ENCODE data around the gene CAPNS1. TPM values are rescaled to one million over a fixed set of nuclear protein-coding genes. Genes with fewer than 3 reads are reported as not detected.

The CAPNS1 gene
- 326 and 335 TPM in 2 replicates for total RNA-seq

DNA sequence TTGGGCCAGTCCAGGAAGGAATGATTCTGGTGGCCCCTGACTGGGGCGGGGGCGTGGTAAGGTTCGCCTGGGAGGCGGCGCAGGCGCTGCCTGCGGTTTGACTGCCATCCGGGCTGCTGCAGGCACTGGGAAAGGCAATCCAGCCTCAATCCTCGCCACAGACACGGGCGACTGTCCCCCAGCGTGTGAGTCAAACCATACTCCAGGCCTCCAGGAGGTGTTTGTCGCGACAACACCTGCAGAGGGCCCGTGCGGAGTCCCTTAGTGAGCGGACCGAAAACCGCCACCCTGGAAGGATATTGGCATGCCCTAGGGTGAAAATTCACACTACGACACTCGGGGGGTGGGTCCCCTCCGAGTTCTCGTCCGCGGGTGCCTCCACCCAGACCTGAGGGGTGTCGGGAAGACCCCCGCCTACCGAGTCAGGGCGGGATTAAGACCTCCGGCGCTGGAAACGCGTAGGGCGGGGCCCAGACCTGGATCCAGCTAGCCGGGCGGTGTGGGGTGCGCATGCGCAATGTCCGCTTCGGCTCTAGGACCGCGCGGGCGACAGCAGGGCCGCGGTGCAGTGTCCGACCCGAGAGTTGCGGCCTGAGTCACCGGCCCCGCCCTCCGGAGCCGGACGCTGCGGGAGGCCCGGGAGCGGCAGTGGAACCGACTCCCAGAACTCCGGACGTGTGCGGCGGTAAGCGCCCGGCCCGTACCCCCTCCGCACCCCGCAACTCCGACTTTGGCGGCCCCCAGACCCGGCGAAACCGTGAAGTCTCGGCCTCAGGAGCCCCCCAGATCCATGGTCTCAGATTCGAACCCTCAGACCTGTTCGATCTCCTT lies at the start of gene CAPNS1:
CAPNS1 (plus strand) TSS at position 594 of the 831 bp plus-strand sequence. CDS start 946 bp downstream, outside the sequence.
- intact Hi-C loops (cut with micrococcal nuclease), result loop anchor here (1.0 kb wide), 3 partner anchors 11 to 125 kb away; partner anchors contain the start of gene ALKBH6
- Mint-ChIP-seq H3K36me3 (ENCODE audit: low read depth) (peaks cover 17% of the 10 kb centered on the region), H3K4me3 (peak within 1 kb of the TSS; percentile 97), H3K4me1 (ENCODE audit: low read depth) (peaks cover 20% of the 10 kb centered on the region), H3K9me3 (no peaks in the 10 kb centered on the region), H3K27ac (peak within 1 kb of the TSS; percentile 99), H3K27me3 (ENCODE audit: insufficient read depth) (peaks cover 1% of the 10 kb centered on the region)
- peak; percentile 92 for DNase-seq (ENCODE audit: low spot score)

DNA sequence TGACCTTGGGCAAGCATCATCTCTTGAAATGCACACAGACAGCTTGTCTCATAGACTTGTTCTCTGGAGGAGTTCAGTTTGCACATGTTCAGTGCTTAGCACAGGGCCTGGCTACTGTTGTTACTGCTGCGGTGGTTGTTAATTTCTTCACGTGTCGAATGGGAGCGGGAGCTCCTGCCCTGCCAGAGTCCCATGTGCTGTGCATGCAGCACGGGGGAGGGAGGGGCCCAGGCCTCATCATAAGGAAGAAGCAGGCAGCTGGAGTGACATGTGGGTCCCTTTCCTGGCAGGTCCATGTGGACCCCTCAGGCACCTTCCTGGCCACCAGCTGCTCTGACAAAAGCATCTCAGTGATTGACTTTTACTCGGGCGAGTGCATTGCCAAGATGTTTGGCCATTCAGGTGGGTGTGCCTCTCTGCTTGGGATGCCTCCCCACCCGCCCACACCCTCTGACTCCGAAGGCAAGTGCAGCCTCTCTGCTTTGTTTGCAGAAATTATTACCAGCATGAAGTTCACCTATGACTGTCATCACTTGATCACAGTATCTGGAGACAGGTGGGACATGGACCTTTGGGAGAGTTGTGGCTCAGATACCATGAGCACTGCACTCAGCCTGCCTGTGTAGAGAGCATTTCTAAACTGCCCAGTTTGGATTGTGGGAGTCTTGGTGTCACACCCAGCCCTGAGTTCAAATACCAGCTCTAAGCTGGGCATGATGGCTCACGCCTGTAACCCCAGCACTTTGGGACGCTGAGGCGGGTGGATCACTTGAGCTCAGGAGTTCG lies 48.8 kb upstream of the CAPNS1 start:
- no peak for DNase-seq (ENCODE audit: low spot score)
- no peaks in the 10 kb centered on the region for H3K27me3 Mint-ChIP-seq (ENCODE audit: insufficient read depth)
- peaks cover 31% of the 10 kb centered on the region for H3K36me3 Mint-ChIP-seq (ENCODE audit: low read depth)
- no peaks in the 10 kb centered on the region for H3K9me3 Mint-ChIP-seq
- intact Hi-C loops (cut with micrococcal nuclease), result no loop called here
- H3K4me1 Mint-ChIP-seq (ENCODE audit: low read depth), result peaks cover 15% of the 10 kb centered on the region
- no peak overlapping the region for H3K27ac Mint-ChIP-seq
- H3K4me3 Mint-ChIP-seq, result no peak overlapping the region

DNA sequence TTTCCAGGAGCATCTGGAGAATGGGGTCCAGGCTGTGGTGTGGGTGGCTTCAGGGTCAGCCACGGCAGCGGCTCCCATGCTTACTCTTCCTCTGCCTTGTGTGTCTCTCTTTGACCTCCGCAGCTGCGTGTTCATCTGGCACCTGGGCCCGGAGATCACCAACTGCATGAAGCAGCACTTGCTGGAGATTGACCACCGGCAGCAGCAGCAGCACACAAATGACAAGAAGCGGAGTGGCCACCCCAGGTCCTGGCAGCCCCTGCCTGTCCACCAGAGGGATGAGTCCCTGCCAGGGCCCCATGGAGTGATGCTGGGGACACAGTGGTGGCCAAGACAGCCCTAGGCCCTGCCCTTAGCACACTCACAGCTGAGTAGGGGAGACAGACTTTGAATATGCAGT lies 47.3 kb upstream of the CAPNS1 start:
- intact Hi-C loops (cut with micrococcal nuclease), result no loop called here
- Mint-ChIP-seq H3K27me3 (ENCODE audit: insufficient read depth) (no peaks in the 10 kb centered on the region), H3K9me3 (no peaks in the 10 kb centered on the region), H3K27ac (no peak overlapping the region), H3K4me3 (no peak overlapping the region), H3K36me3 (ENCODE audit: low read depth) (peaks cover 35% of the 10 kb centered on the region), H3K4me1 (ENCODE audit: low read depth) (peaks cover 15% of the 10 kb centered on the region)
- DNase-seq (ENCODE audit: low spot score), result no peak

DNA sequence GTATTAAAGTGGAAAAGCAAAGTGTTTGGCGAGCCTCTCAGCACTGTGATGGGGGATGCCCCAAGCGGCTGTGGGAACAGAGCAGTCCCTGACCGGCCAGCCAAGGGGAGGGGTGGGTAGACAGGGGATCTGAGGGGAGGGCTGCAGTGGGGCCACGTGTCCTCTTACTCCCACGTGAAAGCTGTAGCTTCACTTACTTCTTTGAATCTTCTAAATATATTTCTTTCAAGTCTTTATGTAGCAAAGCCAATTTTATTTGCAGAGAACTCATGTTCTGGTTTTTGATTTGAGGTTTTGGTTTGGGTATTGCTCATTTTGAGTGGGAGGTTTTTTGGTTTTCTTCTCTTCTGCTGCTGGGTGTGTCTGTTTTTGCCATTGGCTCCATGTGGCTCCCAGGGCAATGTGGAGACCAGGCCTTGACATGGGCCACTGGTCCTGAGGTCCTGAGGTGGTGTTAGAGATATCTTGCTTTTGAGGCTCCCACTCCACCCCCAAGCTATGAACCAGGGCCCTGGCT lies 46.7 kb upstream of the CAPNS1 start:
- Mint-ChIP-seq H3K36me3 (ENCODE audit: low read depth) (peaks cover 32% of the 10 kb centered on the region), H3K4me1 (ENCODE audit: low read depth) (peaks cover 15% of the 10 kb centered on the region), H3K9me3 (no peaks in the 10 kb centered on the region), H3K27ac (peak overlapping the region; percentile 78), H3K4me3 (no peak overlapping the region), H3K27me3 (ENCODE audit: insufficient read depth) (no peaks in the 10 kb centered on the region)
- intact Hi-C loops (cut with micrococcal nuclease), result loop anchor here (1.0 kb wide), 4 partner anchors 22 to 46 kb away; partner anchors contain the start of genes TBCB, THAP8 and WDR62
- DNase-seq (ENCODE audit: low spot score), result no peak

DNA sequence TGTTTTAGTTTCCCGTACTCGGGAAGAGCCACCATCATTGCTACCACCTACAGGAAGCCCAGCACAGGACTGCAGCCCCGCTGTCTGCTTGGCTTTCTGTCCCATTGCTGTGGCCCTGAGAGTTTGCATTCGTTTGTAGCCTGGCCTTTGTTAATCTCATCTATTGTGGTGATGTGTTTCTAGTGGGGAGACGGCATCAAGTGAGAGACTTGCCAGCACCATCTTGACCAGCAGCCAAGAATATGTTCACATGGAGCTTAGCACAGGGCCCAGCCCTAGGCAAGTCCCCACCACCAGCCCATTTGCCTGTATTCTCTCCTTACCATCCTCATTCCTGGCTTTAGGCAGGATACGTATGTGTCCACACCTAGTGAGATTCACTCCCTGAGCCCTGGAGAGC lies 46.2 kb upstream of the CAPNS1 start:
- Mint-ChIP-seq H3K27ac (peak overlapping the region; percentile 78), H3K36me3 (ENCODE audit: low read depth) (peaks cover 33% of the 10 kb centered on the region), H3K9me3 (no peaks in the 10 kb centered on the region), H3K27me3 (ENCODE audit: insufficient read depth) (no peaks in the 10 kb centered on the region), H3K4me1 (ENCODE audit: low read depth) (peaks cover 15% of the 10 kb centered on the region), H3K4me3 (no peak overlapping the region)
- DNase-seq (ENCODE audit: low spot score), result no peak
- intact Hi-C loops (cut with micrococcal nuclease), result loop anchor here (1.0 kb wide), 4 partner anchors 22 to 46 kb away; partner anchors contain the start of genes TBCB, THAP8 and WDR62

DNA sequence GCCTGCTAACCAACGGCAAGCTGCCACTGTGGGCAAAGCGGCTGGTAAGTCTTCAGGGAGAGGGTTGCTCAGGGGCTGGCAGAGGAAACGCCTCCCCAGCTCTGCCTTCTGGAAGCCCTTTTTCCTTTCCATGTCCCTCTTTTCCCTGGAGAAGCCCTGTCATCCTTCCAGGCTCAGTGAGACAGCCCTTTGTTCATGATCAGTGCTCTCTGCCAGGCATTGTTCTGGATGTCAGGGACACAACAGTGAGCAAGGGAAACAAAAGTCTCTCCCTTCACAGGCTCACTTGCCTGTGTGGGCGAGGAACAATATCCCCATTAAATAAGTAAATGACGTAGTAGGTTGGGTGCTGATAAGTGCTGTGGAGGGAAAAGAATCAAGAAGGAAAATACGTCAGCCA lies 42.8 kb upstream of the CAPNS1 start:
- intact Hi-C loops (cut with micrococcal nuclease), result no loop called here
- no peak overlapping the region for H3K27ac Mint-ChIP-seq
- no peaks in the 10 kb centered on the region for H3K27me3 Mint-ChIP-seq (ENCODE audit: insufficient read depth)
- no peak overlapping the region for H3K4me3 Mint-ChIP-seq
- DNase-seq (ENCODE audit: low spot score), result no peak
- peaks cover 21% of the 10 kb centered on the region for H3K36me3 Mint-ChIP-seq (ENCODE audit: low read depth)
- peaks cover 15% of the 10 kb centered on the region for H3K4me1 Mint-ChIP-seq (ENCODE audit: low read depth)
- no peaks in the 10 kb centered on the region for H3K9me3 Mint-ChIP-seq

DNA sequence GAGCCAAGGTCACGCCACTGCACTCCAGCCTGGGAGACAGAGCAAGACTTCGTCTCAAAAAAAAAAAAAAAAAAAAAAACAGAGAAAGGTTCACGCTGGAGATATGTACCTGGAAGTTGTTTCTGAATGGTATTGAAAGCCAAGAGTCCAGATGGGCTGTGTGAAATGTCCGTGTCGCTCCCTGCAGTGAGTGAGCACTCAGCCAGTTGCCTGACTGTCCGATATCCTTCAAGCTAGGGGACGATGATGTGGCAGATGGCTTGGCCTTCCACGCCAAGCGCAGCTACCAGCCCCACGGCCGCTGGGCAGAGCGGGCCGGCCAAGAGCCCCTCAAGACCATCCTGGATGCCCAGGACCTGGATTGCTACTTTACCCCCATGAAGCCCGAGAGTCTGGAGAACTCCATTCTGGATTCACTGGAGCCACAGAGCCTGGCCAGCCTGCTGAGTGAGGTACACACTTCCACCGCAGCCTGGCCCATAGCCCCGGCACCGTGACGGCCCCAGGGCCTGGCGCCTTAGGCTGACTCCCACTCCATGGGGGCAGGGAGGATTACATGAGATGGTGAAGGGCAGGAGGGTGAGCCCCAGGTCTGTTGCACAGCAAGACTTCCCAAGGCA lies 40.6 kb upstream of the CAPNS1 start:
- Mint-ChIP-seq H3K4me3 (no peak overlapping the region), H3K27me3 (ENCODE audit: insufficient read depth) (no peaks in the 10 kb centered on the region), H3K4me1 (ENCODE audit: low read depth) (no peaks in the 10 kb centered on the region), H3K36me3 (ENCODE audit: low read depth) (peaks cover 17% of the 10 kb centered on the region), H3K27ac (no peak overlapping the region), H3K9me3 (no peaks in the 10 kb centered on the region)
- DNase-seq (ENCODE audit: low spot score), result no peak
- intact Hi-C loops (cut with micrococcal nuclease), result no loop called here

DNA sequence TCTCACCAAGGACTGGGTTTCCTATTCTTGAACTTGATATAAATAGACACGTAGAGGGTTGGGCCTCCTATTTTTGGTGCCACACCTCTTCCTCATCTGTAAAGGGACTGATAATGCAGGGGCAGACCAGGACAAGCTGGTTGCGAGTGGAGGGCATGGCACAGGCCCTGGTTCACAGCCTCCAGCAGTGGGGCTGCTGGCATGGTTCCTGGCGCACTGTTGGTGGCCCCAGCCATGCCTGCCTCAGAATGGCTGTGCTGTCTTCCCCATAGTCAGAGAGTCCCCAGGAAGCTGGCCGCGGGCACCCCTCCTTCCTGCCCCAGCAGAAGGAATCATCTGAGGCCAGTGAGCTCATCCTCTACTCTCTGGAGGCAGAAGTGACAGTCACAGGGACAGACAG lies 39.4 kb upstream of the CAPNS1 start:
- intact Hi-C loops (cut with micrococcal nuclease), result no loop called here
- Mint-ChIP-seq H3K4me1 (ENCODE audit: low read depth) (no peaks in the 10 kb centered on the region), H3K9me3 (no peaks in the 10 kb centered on the region), H3K27me3 (ENCODE audit: insufficient read depth) (no peaks in the 10 kb centered on the region), H3K36me3 (ENCODE audit: low read depth) (peaks cover 17% of the 10 kb centered on the region), H3K27ac (no peak overlapping the region), H3K4me3 (no peak overlapping the region)
- DNase-seq (ENCODE audit: low spot score), result no peak

DNA sequence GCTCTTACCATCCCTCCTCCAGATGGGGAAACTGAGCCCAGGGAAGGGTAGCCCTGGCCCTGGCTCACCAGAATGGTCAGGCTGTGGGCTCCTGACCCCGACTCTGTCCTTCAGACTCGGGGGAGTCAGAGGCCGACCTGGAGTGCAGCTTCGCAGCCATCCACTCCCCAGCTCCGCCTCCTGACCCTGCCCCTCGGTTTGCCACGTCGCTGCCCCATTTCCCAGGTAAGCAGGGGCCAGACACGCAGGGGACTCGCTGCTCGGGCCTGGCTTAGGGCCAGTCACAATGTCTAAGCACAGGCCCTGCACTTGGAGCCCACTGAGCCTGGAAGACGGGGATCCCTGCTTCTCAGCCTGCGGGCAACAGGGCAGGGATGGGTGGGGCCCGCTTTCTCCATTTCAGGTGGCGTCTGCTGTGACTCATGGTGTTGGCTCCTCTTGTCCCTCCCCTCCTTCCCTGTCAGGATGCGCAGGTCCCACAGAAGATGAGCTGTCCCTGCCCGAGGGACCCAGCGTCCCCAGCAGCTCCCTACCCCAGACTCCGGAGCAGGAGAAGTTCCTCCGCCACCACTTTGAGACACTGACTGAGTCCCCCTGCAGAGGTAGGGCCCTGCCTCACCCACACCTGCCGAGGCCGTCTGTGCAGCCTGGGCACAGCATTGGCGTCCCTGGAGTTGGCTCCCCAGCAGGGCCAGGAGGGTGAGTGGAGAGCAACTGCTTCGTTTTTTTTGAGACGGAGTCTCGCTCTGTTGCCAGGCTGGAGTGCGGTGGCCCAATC lies 38.1 kb upstream of the CAPNS1 start:
- Mint-ChIP-seq H3K4me3 (no peak overlapping the region), H3K9me3 (no peaks in the 10 kb centered on the region), H3K36me3 (ENCODE audit: low read depth) (peaks cover 17% of the 10 kb centered on the region), H3K27me3 (ENCODE audit: insufficient read depth) (no peaks in the 10 kb centered on the region), H3K4me1 (ENCODE audit: low read depth) (no peaks in the 10 kb centered on the region), H3K27ac (no peak overlapping the region)
- no peak for DNase-seq (ENCODE audit: low spot score)
- intact Hi-C loops (cut with micrococcal nuclease), result no loop called here

DNA sequence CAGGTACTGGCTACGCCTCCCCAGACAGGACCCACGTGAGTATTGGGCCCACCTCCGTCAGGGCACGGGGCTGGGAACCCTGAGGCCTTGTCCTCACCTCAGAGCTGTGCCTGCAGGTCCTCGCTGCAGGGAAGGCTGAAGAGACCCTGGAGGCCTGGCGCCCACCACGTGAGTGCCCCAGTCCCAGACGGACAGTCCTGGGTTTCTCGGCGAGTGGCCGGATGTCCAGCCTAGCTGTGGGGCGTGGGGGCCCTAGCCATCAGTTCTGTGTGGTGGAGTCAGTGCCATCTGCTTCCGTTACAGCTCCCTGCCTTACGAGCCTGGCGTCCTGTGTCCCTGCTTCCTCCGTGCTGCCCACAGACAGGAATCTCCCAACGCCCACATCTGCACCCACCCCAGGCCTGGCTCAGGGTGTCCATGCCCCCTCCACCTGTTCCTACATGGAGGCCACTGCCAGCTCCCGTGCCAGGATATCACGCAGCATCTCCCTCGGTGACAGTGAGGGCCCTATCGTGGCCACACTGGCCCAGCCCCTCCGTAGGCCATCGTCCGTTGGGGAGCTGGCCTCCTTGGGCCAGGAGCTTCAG lies 36.7 kb upstream of the CAPNS1 start:
- no peaks in the 10 kb centered on the region for H3K27me3 Mint-ChIP-seq (ENCODE audit: insufficient read depth)
- H3K4me1 Mint-ChIP-seq (ENCODE audit: low read depth), result no peaks in the 10 kb centered on the region
- H3K4me3 Mint-ChIP-seq, result no peak overlapping the region
- H3K36me3 Mint-ChIP-seq (ENCODE audit: low read depth), result peaks cover 13% of the 10 kb centered on the region
- H3K9me3 Mint-ChIP-seq, result no peaks in the 10 kb centered on the region
- DNase-seq (ENCODE audit: low spot score), result no peak
- intact Hi-C loops (cut with micrococcal nuclease), result no loop called here
- no peak overlapping the region for H3K27ac Mint-ChIP-seq

DNA sequence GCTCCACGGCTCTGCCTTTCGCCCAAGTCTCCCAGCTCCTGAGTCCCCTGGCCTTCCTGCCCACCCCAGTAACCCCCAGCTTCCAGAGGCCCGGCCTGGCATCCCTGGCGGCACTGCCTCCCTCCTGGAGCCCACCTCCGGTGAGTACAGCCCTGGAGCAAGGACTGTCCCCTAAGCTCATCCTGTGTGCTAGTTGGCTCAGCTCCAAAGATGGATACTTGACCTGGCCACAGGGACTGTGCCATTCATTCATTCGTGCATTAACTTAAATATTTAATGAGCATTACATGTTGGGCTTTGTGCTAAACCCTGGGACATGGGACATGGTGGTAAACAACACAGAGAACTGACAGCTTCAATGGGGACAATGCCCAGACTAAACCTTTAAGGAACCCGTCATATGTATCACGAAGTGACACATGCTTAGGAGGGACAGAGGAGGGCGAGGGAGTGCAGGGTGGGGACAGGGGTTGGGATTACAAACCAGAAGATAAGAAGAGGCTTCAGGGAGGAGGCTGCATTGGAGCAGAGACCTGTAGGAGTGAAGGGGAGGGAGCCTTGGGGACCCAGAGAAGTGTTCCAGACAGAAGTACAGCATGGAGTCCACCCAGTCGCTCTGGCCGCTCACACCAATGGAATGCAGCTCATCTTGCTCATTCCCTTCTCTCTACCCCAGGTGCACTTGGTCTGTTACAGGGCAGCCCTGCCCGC lies 35.9 kb upstream of the CAPNS1 start:
- peaks cover 9% of the 10 kb centered on the region for H3K36me3 Mint-ChIP-seq (ENCODE audit: low read depth)
- H3K27ac Mint-ChIP-seq, result no peak overlapping the region
- H3K27me3 Mint-ChIP-seq (ENCODE audit: insufficient read depth), result no peaks in the 10 kb centered on the region
- no peak overlapping the region for H3K4me3 Mint-ChIP-seq
- intact Hi-C loops (cut with micrococcal nuclease), result no loop called here
- H3K4me1 Mint-ChIP-seq (ENCODE audit: low read depth), result no peaks in the 10 kb centered on the region
- H3K9me3 Mint-ChIP-seq, result no peaks in the 10 kb centered on the region
- DNase-seq (ENCODE audit: low spot score), result no peak
